Measurements from ENCODE around the gene PIK3C3. TPM values are rescaled to one million over a fixed set of nuclear protein-coding genes. Genes with fewer than 3 reads are reported as not detected.

The PIK3C3 gene
- total RNA-seq, 6 donors from 2014 or later, result 26.5 to 78.6 (median 44.9) TPM

DNA sequence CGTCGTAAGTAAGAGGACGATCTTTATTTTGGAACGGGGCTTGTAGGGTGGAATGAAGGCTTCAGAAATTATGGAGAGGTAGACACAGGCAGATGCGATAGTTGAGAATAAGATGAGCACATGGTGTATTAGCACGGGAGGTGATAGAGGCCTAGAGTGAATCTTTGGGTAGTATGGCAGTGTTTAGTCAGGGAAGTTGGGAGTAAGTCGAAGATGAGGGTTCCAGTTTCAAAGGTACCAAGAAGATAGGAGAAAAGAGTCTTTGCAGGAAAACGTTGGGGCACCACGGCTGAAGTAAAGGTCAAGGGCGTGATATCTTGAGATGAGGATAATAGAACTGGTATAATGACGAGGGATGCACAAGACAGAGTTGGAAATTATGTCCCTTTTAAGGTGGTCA is 654 bp downstream of the PIK3C3 start:
- Histone ChIP-seq H3K4me3 (peak overlapping the region; percentile 74 to 92 (median 82)), H3K27me3 (no peaks in the 10 kb centered on the region), H3K36me3 (peaks cover 0 to 30% (median 0%) of the 10 kb centered on the region in 4 donors), H3K4me1 (peaks cover 16 to 27% (median 19%) of the 10 kb centered on the region in 4 donors), H3K27ac (peak overlapping the region; percentile 80 to 88 (median 84)), H3K9me3 (no peaks in the 10 kb centered on the region)
- DNase-seq (no peak), ATAC-seq (ENCODE audit: low FRiP score in 2 of 2) (no peak)
- 8 to 10% methylated on average over 11 of the region's 11 CpGs for WGBS, 2 donors
- TF ChIP-seq POLR2A (IDR thresholded peaks at IDR 0.05), result no peak
- no peak for TF ChIP-seq POLR2AphosphoS5 (IDR thresholded peaks at IDR 0.05)
- TF ChIP-seq, protein P1, sequence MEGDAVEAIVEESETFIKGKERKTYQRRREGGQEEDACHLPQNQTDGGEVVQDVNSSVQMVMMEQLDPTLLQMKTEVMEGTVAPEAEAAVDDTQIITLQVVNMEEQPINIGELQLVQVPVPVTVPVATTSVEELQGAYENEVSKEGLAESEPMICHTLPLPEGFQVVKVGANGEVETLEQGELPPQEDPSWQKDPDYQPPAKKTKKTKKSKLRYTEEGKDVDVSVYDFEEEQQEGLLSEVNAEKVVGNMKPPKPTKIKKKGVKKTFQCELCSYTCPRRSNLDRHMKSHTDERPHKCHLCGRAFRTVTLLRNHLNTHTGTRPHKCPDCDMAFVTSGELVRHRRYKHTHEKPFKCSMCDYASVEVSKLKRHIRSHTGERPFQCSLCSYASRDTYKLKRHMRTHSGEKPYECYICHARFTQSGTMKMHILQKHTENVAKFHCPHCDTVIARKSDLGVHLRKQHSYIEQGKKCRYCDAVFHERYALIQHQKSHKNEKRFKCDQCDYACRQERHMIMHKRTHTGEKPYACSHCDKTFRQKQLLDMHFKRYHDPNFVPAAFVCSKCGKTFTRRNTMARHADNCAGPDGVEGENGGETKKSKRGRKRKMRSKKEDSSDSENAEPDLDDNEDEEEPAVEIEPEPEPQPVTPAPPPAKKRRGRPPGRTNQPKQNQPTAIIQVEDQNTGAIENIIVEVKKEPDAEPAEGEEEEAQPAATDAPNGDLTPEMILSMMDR (IDR thresholded peaks at IDR 0.05), result no peak
- TF ChIP-seq EP300 (IDR thresholded peaks at IDR 0.05), result no peak

- no peak overlapping the region for H3K27ac ChIP-seq
- TF ChIP-seq POLR2A (IDR thresholded peaks at IDR 0.05), result no peak
- no peak for TF ChIP-seq EP300 (IDR thresholded peaks at IDR 0.05)
- TF ChIP-seq POLR2AphosphoS5 (IDR thresholded peaks at IDR 0.05), result no peak
- TF ChIP-seq, protein P1 (IDR thresholded peaks at IDR 0.05), result no peak
- H3K9me3 ChIP-seq, result no peaks in the 10 kb centered on the region
- H3K36me3 ChIP-seq, result peaks cover 0 to 54% (median 3%) of the 10 kb centered on the region in 4 donors
- WGBS, 2 donors, result 93 to 95% methylated on average over 1 of the region's 1 CpG
- H3K27me3 ChIP-seq, result no peaks in the 10 kb centered on the region
- DNase-seq (no peak), ATAC-seq (ENCODE audit: low FRiP score in 2 of 2) (no peak)
- no peak overlapping the region for H3K4me3 ChIP-seq
- H3K4me1 ChIP-seq, result peaks cover 16 to 27% (median 21%) of the 10 kb centered on the region in 4 donors
These were observed 4.0 kb downstream of the PIK3C3 start for GRCh38 chr18:41959045-41959444.

GRCh38 chr18:41965634-41966255 is 10.7 kb downstream of the PIK3C3 start:
- peaks cover under 1 to 66% (median 8%) of the 10 kb centered on the region in 4 donors for H3K36me3 ChIP-seq
- no peak overlapping the region for H3K27ac ChIP-seq
- no peak for ATAC-seq (ENCODE audit: low FRiP score in 2 of 2)
- no peaks in the 10 kb centered on the region for H3K27me3 ChIP-seq
- no peak for TF ChIP-seq EP300 (IDR thresholded peaks at IDR 0.05)
- TF ChIP-seq POLR2AphosphoS5 (IDR thresholded peaks at IDR 0.05), result no peak
- no peak for TF ChIP-seq POLR2A (IDR thresholded peaks at IDR 0.05)
- TF ChIP-seq, protein P1 (IDR thresholded peaks at IDR 0.05), result no peak
- WGBS, 2 donors, result 85% methylated on average over 7 of the region's 7 CpGs
- H3K4me3 ChIP-seq, result no peak overlapping the region
- DNase-seq, result no peak
- H3K9me3 ChIP-seq, result no peaks in the 10 kb centered on the region
- H3K4me1 ChIP-seq, result peaks cover 0 to 10% (median 0%) of the 10 kb centered on the region in 4 donors

DNA sequence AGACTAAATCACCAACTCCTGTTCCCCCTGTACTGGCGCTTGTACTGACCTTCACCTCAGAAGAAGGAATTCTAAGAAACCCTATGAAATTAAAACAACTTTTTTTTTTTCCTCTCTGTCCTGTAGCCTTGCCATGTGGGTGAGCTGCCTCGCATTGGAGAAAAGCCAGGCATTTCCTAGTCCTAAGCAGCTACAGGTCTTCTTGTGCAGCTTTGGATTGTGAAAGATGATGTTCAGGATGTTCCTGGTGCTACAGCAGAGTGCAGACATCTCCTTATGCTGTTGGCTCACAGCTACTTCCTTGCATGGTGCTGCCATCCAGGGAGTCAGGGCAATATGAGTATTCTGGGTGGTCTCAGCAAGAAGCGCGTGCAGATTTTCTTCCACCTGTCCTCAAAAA is 11.9 kb downstream of the PIK3C3 start:
- DNase-seq (no peak), ATAC-seq (ENCODE audit: low FRiP score in 2 of 2) (no peak)
- no peaks in the 10 kb centered on the region for H3K27me3 ChIP-seq
- no peak for TF ChIP-seq EP300 (IDR thresholded peaks at IDR 0.05)
- TF ChIP-seq POLR2AphosphoS5 (IDR thresholded peaks at IDR 0.05), result no peak
- no peak for TF ChIP-seq POLR2A (IDR thresholded peaks at IDR 0.05)
- TF ChIP-seq, protein P1 (IDR thresholded peaks at IDR 0.05), result no peak
- H3K4me3 ChIP-seq, result no peak overlapping the region
- 95 to 96% methylated on average over 4 of the region's 4 CpGs for WGBS, 2 donors
- peaks cover 0 to 6% (median 0%) of the 10 kb centered on the region in 4 donors for H3K4me1 ChIP-seq
- peaks cover 4 to 70% (median 9%) of the 10 kb centered on the region in 4 donors for H3K36me3 ChIP-seq
- H3K27ac ChIP-seq, result no peak overlapping the region
- no peaks in the 10 kb centered on the region for H3K9me3 ChIP-seq

- Histone ChIP-seq H3K4me1 (peaks cover 0 to 6% (median 1%) of the 10 kb centered on the region in 4 donors), H3K36me3 (peaks cover 4 to 63% (median 7%) of the 10 kb centered on the region in 4 donors), H3K9me3 (no peaks in the 10 kb centered on the region), H3K27me3 (no peaks in the 10 kb centered on the region), H3K4me3 (no peak overlapping the region), H3K27ac (no peak overlapping the region)
- DNase-seq, result no peak
- WGBS, 2 donors, result 66 to 97% methylated on average over 2 of the region's 2 CpGs
- no peak for ATAC-seq (ENCODE audit: low FRiP score in 2 of 2)
- TF ChIP-seq POLR2AphosphoS5 (IDR thresholded peaks at IDR 0.05) (no peak), EP300 (IDR thresholded peaks at IDR 0.05) (no peak), POLR2A (IDR thresholded peaks at IDR 0.05) (no peak)
- TF ChIP-seq, protein P1 (IDR thresholded peaks at IDR 0.05), result no peak
These were observed 12.6 kb downstream of the PIK3C3 start for GRCh38 chr18:41967680-41968079.

All from upper lobe of left lung (tissue), 6 donors.